GM23338 (cell line): ENCODE data around the gene UGCG. TPM values are rescaled to one million over a fixed set of nuclear protein-coding genes. Genes with fewer than 3 reads are reported as not detected.

Experiments
- ATAC-seq: fragments of 200-7000 bp; cut with Tn5 transposase; 3 replicates; pipeline ENCODE4 v1.9.1; 2020
- DNase-seq: peaks from one replicate; pipeline ENCODE4 v3.0.0-alpha.2; 2015; ENCODE audit warnings: low spot score
- H2AFZ ChIP-seq: fragments of 200-600 bp; sonication (generic); 2 replicates; pipeline ENCODE4 v1.8.0; 2016; ENCODE audit warnings: antibody characterized with exemption, mild to moderate bottlenecking, moderate library complexity
- H3F3A ChIP-seq: fragments of 200-600 bp; sonication (generic); replicated peaks from 2 replicates; pipeline ENCODE4 v1.8.0; 2017; ENCODE audit warnings: antibody characterized with exemption, mixed run types, low read depth
- H3K27ac ChIP-seq: fragments of 200-600 bp; sonication (generic); 2 replicates; pipeline ENCODE4 v1.6.1; 2016; ENCODE audit warnings: low read depth
- H3K27me3 ChIP-seq: fragments of 200-600 bp; sonication (generic); 2 replicates; pipeline ENCODE4 v1.8.0; 2016; ENCODE audit warnings: mild to moderate bottlenecking, mixed run types, moderate library complexity; ENCODE audit not compliant: insufficient read depth
- H3K36me3 ChIP-seq: fragments of 200-600 bp; sonication (generic); 2 replicates; pipeline ENCODE4 v1.8.0; 2016; ENCODE audit warnings: mild to moderate bottlenecking; ENCODE audit not compliant: insufficient read depth
- H3K4me1 ChIP-seq: fragments of 200-600 bp; sonication (generic); 2 replicates; pipeline ENCODE4 v1.8.0; 2016; ENCODE audit warnings: mild to moderate bottlenecking, moderate library complexity; ENCODE audit not compliant: insufficient read depth
- H3K4me2 ChIP-seq: fragments of 200-600 bp; sonication (generic); 2 replicates; pipeline ENCODE4 v1.7.1; 2017; ENCODE audit warnings: mixed run types
- H3K4me3 ChIP-seq: fragments of 200-600 bp; sonication (generic); 2 replicates; pipeline ENCODE4 v1.6.1; 2016; ENCODE audit warnings: mixed run types
- H3K79me2 ChIP-seq: fragments of 200-600 bp; sonication (generic); replicated peaks from 2 replicates; pipeline ENCODE4 v1.8.0; 2017; ENCODE audit warnings: mild to moderate bottlenecking; ENCODE audit not compliant: insufficient read depth
- H3K9me2 ChIP-seq: fragments of 200-600 bp; sonication (generic); 2 replicates; pipeline ENCODE4 v1.8.0; 2017; ENCODE audit not compliant: insufficient read depth
- H4K20me1 ChIP-seq: fragments of 200-600 bp; sonication (generic); replicated peaks from 2 replicates; pipeline ENCODE4 v1.8.0; 2017; ENCODE audit warnings: mild to moderate bottlenecking; ENCODE audit not compliant: insufficient read depth
- H3K27ac Mint-ChIP-seq: 2 replicates; pipeline ENCODE4 v1.8.0; 2020; ENCODE audit warnings: inconsistent platforms, mild to moderate bottlenecking, moderate library complexity, mixed read lengths
- H3K27me3 Mint-ChIP-seq: 3 replicates; pipeline ENCODE4 v1.8.0; 2022; ENCODE audit warnings: low read depth, mild to moderate bottlenecking, moderate library complexity, mixed read lengths, inconsistent platforms; ENCODE audit not compliant: insufficient read depth, poor library complexity
- H3K36me3 Mint-ChIP-seq: 3 replicates; pipeline ENCODE4 v1.8.0; 2021; ENCODE audit warnings: low read depth, mild to moderate bottlenecking, inconsistent platforms, moderate library complexity, mixed read lengths
- H3K4me1 Mint-ChIP-seq: 3 replicates; pipeline ENCODE4 v1.8.0; 2020; ENCODE audit warnings: mild to moderate bottlenecking, inconsistent platforms, mixed read lengths
- H3K4me3 Mint-ChIP-seq: 3 replicates; pipeline ENCODE4 v1.8.0; 2021; ENCODE audit warnings: moderate library complexity, mild to moderate bottlenecking, inconsistent platforms, mixed read lengths
- H3K9me3 Mint-ChIP-seq: 3 replicates; pipeline ENCODE4 v1.8.0; 2020; ENCODE audit warnings: moderate library complexity, mild to moderate bottlenecking, inconsistent platforms, mixed read lengths
- CREB1 ChIP-seq: fragments of 250-450 bp; sonication (Bioruptor Pico); IDR thresholded peaks from 2 replicates; pipeline ENCODE4 v1.5.0; 2020; ENCODE audit warnings: low read depth, mild to moderate bottlenecking, moderate library complexity
- CTCF ChIP-seq, 2 experiments: fragments of 200-600 bp in 1 of 2; sonication (generic) in 1 of 2; conservative IDR thresholded peaks; 2 replicates each; pipeline versions ENCODE4 v1.5.1 to v1.6.1; 2016 to 2017; ENCODE audit warnings: antibody characterized with exemption in 2 of 2, low read depth in 2 of 2, mild to moderate bottlenecking in 2 of 2, moderate library complexity in 1 of 2
- ETS1 ChIP-seq: IDR thresholded peaks from 2 replicates; pipeline ENCODE4 v1.6.1; 2016; ENCODE audit warnings: antibody characterized with exemption
- EZH2 ChIP-seq: fragments of 200-600 bp; sonication (generic); IDR thresholded peaks from one replicate; pipeline ENCODE4 v1.8.0; 2017; ENCODE audit warnings: antibody characterized with exemption, mild to moderate bottlenecking, low read depth; ENCODE audit not compliant: unreplicated experiment
- EZH2phosphoT487 ChIP-seq: fragments of 200-600 bp; sonication (generic); IDR thresholded peaks from one replicate; pipeline ENCODE4 v1.8.1; 2018; ENCODE audit warnings: antibody characterized with exemption; ENCODE audit not compliant: unreplicated experiment
- NANOG ChIP-seq: IDR thresholded peaks from 2 replicates; pipeline ENCODE4 v1.6.1; 2016; ENCODE audit warnings: antibody characterized with exemption, borderline replicate concordance
- POLR2AphosphoS5 ChIP-seq: IDR thresholded peaks from 2 replicates; pipeline ENCODE4 v1.6.1; 2016; ENCODE audit warnings: antibody characterized with exemption, low read depth
- polyA plus RNA-seq: library from polyadenylated mRNA; unstranded; fragments of >200 nt; fragmentation: Nextera tagmentation; extraction: Ambion mirVana; gene quantifications from 2 replicates; pipeline ENCODE4 v1.2.1, GENCODE V29; 2016
- total RNA-seq: library from RNA; depleted of rRNA; stranded (reverse); fragments of >200 nt; shearing (Covaris generic); gene quantifications from 2 replicates; pipeline ENCODE4 v1.2.3, GENCODE V29; 2014

Gene UGCG
- total and polyA plus RNA-seq, 2 experiments from 2014 or later, result 30.4 to 44.9 TPM

- TF ChIP-seq EZH2, result no peak
- TF ChIP-seq CTCF (conservative IDR thresholded peaks at IDR 0.05; ENCODE audit: low read depth in 2 of 2), result no peak
- TF ChIP-seq EZH2phosphoT487, result no peak
These were observed 52.3 kb downstream of the UGCG start (continued) for GRCh38 chr9:111948951-111949350.

GRCh38 chr9:111949919-111950318 is 53.3 kb downstream of the UGCG start:
- H4K20me1 ChIP-seq, result no peaks in the 10 kb centered on the region
- ATAC-seq (no peak), DNase-seq (no peak)
- no peak overlapping the region for H2AFZ ChIP-seq
- no peaks in the 10 kb centered on the region for H3K9me3 Mint-ChIP-seq
- no peaks in the 10 kb centered on the region for H3K9me2 ChIP-seq
- H3K27me3 ChIP-seq, result no peaks in the 10 kb centered on the region
- peaks cover 3% of the 10 kb centered on the region for H3K27me3 Mint-ChIP-seq
- H3K4me1 ChIP-seq, result no peaks in the 10 kb centered on the region
- no peak overlapping the region for H3K4me2 ChIP-seq
- no peaks in the 10 kb centered on the region for H3K79me2 ChIP-seq
- H3K36me3 ChIP-seq, result no peaks in the 10 kb centered on the region
- peaks cover 1% of the 10 kb centered on the region; the same call in 2 of the 3 replicates for H3K4me1 Mint-ChIP-seq
- no peak overlapping the region for H3K27ac ChIP-seq
- no peaks in the 10 kb centered on the region for H3K36me3 Mint-ChIP-seq
- TF ChIP-seq ETS1 (no peak), CTCF (conservative IDR thresholded peaks at IDR 0.05; ENCODE audit: low read depth in 2 of 2) (no peak), EZH2phosphoT487 (no peak)
- H3K27ac Mint-ChIP-seq, result no peak overlapping the region
- no peak overlapping the region for H3K4me3 ChIP-seq
- H3F3A ChIP-seq, result no peaks in the 10 kb centered on the region
- no peak overlapping the region for H3K4me3 Mint-ChIP-seq

GRCh38 chr9:111952559-111952958 is 55.9 kb downstream of the UGCG start:
- Histone ChIP-seq H3F3A (no peaks in the 10 kb centered on the region), H3K36me3 (no peaks in the 10 kb centered on the region), H3K27me3 (no peaks in the 10 kb centered on the region), H2AFZ (no peak overlapping the region), H3K79me2 (no peaks in the 10 kb centered on the region), H3K4me3 (no peak overlapping the region), H3K9me2 (no peaks in the 10 kb centered on the region), H3K4me2 (no peak overlapping the region), H3K4me1 (no peaks in the 10 kb centered on the region), H3K27ac (no peak overlapping the region), H4K20me1 (no peaks in the 10 kb centered on the region)
- DNase-seq (no peak), ATAC-seq (no peak)
- Mint-ChIP-seq H3K4me1 (peaks cover 8% of the 10 kb centered on the region; the same call in 2 of the 3 replicates), H3K27ac (no peak overlapping the region), H3K4me3 (no peak overlapping the region), H3K27me3 (peaks cover 5% of the 10 kb centered on the region), H3K9me3 (no peaks in the 10 kb centered on the region), H3K36me3 (no peaks in the 10 kb centered on the region)
- TF ChIP-seq POLR2AphosphoS5 (no peak), EZH2 (no peak), NANOG (no peak), CREB1 (CRISPR knock-in tag) (no peak), CTCF (conservative IDR thresholded peaks at IDR 0.05; ENCODE audit: low read depth in 2 of 2) (no peak)
